Middle frontal gyrus (tissue), 1 donor: Measurements from ENCODE around the gene IGLL5.

Experiments used
- DNase-seq: peaks from one replicate; pipeline ENCODE4 v3.0.0-alpha.2; 2015; ENCODE audit warnings: low spot score; ENCODE audit errors: extremely low spot score

Gene IGLL5

DNA sequence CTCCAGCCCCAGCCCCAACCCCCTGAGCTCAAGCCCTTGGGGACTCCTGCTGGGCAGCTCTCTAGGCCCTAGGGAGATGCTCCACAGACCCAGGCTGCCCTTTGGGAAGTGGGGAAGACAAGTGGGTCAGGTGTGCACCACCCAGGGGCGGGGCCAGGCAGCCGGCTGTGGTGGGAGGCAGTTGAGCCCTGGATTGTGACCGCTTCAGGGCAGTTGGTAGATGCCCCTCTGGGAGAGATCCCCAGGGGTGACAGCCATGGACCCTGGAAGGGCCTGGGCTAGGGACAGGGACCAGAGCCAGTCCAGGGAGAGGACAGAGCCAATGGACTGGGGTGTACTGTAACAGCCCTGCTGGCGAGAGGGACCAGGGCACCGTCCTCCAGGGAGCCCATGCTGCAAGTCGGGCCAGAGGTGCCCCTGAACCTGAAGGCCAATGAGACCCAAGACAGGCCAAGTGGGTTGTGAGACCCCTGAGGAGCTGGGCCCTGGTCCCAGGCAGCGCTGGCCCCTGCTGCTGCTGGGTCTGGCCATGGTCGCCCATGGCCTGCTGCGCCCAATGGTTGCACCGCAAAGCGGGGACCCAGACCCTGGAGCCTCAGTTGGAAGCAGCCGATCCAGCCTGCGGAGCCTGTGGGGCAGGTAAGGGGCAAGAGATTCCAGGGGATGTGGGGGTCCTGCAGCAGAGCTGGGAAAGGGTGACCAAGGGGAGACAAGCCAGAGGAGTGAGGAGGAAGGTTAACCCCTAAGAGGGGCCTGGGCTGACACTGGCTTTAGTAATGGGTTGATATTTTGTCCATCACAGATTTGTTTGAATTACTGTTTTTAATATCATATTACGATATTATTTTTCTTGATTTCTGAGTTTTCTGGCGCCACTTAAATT lies at the start of gene IGLL5:
IGLL5 (plus strand) TSS at position 196 of the 883 bp plus-strand sequence; CDS start at position 434, 238 bp downstream.
- no peak for DNase-seq

DNA sequence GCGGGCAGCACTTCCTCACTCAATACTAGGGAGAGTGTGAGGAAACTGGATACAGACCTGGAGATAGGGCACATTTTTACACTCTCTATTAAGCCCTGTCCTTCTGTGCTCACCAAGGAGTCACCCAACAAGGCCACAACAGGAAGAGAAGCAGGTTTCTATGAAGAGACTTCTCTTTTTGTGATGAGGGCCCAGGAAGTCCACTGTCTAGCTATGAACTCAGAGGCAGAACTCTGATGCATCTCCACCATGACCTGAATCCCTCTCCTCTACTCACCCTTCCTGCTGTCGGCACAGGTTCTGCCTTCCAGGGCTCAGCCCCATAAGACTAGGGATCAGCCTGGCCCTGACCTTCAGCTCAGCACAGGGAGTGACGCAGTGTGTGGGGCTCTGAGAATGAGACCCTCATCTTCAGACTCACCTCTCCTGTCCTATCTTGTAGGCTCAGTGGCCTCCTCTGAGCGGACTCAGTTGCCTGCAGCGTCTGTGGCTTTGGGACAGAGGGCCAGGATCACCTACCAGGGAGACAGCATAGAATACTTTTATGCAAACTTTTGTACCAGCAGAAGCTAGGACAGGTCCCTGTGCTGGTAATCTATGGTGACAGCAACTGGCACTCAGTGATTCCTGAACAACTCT lies 49.3 kb upstream of the IGLL5 start:
- DNase-seq, result no peak

GRCh38 chr22:22839570-22840314 lies 47.9 kb upstream of the IGLL5 start:
- no peak for DNase-seq

DNA sequence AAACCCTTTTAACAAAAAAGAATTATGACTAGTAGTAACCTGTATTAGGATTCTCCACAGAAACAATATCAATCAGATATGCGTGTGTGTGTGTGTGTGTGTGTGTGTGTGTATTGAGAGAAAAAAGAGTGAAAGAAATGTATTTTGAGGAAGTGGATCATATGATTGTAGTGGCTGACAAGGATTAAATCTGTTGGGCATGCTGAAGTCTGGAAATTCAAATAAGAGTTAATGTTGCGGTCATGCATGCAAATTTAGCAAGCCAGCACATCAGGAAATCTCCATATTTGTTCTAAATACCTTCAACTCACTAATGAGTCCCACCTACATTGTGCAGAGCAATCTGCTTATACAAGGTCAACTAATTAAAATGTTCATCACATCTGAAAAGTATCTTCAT lies 46.8 kb upstream of the IGLL5 start:
- DNase-seq, result no peak

DNA sequence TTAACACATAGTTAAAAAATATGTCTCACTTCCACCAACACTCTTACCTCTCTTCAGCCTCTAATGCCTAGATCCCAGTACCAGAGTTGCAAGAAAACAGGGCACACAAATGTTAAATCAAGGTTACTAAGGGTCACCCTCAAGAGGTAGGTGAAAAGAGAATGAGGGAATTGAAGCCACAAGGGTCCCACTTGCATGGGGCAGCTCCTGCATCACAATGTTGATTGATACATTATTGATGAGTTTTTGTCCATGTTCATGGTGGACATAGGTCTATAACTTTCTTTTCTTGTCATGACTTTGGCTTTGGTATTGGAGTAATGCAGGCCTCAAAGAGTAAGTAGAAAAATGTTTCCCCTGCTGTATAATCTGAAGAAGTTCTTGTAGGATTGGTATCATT lies 46.0 kb upstream of the IGLL5 start:
- no peak for DNase-seq

DNA sequence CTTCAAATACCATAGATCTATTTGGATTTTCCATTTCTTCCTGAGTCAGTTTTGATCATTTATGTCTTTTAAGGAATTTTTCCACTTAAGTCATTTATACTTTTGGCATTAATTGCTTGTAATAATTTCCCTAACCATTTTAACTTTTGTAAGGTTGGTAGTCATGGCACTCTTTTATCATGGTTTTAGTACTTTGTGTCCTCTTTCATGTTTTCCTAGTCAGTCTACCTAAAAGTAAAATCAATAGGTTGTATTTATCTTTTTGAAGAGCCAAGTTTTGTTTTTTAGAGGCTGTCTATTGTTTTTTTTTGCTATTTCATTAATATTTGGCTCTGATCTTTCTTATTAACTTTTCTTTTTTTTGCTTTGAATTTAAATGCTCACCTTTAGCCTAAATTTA lies 45.5 kb upstream of the IGLL5 start:
- DNase-seq, result no peak

DNA sequence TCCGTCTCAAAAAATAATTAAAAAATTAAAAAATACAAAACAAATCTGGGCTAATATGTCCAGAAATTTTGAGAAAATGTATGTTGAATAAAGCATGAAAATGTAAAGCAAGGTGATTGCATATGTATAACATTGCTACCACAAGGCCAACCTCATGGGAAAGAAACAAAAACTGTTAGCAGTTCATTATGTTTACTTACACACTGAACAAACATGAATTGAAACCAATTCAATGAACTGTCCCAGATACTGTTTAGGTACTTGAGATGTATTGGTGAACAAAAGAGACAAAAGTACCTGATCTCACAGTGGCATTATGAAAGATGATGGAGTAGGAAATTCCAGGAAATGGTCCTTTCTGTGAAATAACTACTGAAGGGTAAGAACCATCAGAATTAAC lies 43.8 kb upstream of the IGLL5 start:
- no peak for DNase-seq

GRCh38 chr22:22847241-22847640 lies 40.4 kb upstream of the IGLL5 start:
- no peak for DNase-seq

DNA sequence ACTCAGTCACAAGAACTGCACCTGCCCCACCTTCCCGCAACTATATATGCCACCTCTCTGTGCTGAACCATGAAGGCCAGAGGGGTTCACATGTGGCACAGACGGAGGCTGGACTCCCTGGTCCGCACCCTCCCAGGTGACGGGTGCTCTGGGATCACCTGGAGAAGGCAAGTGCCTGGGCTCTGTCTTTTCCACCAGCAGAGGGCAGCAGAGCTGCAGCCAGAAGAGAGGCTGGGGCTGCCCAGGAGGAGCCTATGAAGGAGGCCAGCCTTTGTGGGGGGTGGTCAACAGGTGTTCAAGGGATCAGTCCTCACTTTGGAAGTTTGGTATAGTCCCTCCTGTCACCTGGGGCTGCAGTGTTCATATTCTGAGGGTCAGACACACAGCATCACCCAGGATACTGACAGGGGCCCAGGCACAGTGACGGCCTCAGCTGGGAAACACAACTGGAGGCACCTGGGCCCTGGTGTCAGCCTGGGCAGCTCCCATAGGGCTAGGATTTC lies 39.2 kb upstream of the IGLL5 start:
- no peak for DNase-seq

- no peak for DNase-seq
Observed at GRCh38 chr22:22849640-22850610, 37.7 kb upstream of the IGLL5 start.

GRCh38 chr22:22851969-22852368 lies 35.6 kb upstream of the IGLL5 start:
- no peak for DNase-seq

DNA sequence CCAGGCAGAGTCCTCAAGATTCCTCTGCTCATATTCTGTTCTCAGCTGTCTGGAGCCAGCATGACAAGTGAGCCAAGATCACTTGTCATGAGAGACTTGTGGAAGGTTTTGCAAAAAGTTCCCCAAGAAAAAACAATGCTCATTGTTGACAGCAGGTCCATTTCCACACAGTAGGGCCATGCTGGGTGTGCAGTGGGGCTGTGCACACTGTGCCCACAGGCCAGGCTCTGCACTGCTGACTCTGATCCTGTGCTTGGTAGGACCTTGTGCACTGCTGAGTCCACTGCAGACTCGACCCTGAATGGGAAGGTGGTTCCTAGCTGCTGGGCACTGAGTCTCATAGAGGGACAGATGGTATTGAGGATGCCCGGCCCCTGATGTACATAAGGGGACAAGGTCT lies 33.9 kb upstream of the IGLL5 start:
- no peak for DNase-seq

DNA sequence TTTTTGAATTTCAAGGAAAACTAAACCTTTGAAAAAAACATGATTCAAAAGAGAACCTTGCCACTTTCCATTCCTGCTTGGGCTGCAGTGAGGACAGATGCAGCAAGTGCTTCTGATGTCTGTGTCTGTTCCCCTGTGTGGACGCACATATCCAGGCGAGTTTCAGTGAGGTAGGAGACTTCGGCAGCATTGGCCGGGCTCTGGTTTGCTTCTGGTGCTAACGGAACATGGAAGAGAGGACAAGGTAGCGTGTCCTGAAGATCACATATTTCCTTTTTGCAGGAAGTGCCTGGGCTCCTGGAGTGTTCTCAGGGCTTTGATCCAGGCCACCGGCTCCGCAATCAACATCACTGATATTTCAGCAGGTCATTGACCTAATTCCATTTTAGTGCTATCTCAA lies 33.1 kb upstream of the IGLL5 start:
- DNase-seq, result no peak

DNA sequence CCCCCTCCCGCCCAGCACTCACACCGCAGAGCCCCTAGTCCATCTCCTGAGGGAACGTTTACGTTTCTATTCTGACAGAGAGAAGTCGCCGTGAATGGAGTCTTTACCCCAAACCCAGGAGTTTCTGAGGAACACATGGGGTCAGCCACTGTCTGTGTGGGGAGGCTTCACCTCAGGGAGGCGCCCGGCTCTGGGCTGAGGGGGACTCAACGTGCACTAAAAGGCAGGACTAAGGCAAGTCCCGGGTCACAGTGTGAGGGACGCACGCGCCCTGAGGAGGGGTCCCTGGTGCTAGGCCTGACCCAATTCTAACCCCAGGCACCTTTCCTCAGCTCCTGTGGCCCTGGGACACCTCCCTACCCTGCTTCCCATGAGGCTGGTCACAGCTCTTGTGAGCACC lies 32.5 kb upstream of the IGLL5 start:
- DNase-seq, result no peak

DNA sequence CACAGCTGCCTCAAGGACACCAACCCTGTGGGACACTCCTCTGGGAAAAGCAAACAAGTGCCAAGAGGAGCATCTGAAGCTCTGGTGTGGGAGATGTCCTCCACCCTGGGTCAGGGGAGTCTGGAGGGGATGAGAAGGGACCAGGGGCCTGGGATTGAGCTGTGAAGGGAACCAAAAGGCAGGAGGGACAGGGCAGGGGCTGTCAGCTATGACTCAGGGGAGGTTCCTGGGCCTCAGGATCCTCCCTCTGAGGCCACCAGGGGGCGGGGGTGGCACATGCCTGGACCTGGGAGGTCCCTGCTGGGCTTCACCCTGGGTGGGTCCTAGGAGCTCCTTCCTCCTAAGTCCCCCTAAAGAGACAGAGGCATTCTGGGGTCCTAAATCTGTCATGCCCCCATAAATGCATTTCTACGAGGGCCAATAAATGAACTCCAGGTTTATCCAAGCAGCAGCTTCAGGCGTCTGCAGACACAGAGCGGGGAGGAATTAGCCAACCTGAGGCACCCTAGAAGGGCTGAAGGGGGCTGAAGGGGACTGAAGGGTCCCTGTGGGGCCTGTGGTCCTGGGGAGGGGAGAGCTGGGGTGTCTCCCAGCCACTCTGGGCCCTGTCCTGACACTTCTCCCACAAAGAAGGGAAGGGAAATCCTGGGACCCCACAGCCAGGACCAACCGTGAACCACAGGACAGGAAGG lies 31.9 kb upstream of the IGLL5 start:
- DNase-seq, result no peak

DNA sequence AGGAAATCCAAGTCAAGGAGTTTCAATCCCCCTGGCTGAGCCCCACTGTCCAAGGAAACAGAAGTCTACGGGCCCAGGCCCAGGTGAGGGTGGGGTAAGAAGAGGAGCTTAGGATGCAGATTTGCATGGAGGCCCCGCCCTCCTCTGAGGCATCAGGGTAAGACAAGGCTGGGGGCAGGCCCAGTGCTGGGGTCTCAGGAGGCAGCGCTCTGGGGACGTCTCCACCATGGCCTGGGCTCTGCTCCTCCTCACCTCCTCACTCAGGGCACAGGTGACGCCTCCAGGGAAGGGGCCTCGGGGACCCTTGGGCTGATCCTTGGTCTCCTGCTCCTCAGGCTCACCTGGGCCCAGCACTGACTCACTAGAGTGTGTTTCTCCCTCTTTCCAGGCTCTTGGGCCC lies 31.3 kb upstream of the IGLL5 start:
- no peak for DNase-seq

- no peak for DNase-seq
Observed at GRCh38 chr22:22856885-22857606, 30.6 kb upstream of the IGLL5 start.

- no peak for DNase-seq
Observed at GRCh38 chr22:22857607-22858558, 29.7 kb upstream of the IGLL5 start.
